GM18951 (cell line): ENCODE data around the gene DCP1B.

Source experiments
- POLR2A ChIP-seq: IDR thresholded peaks from 4 replicates; pipeline ENCODE4 v1.6.1; 2011; ENCODE audit warnings: mild to moderate bottlenecking; ENCODE audit not compliant: insufficient read length, insufficient read depth; ENCODE audit errors: extremely low read depth
- in situ Hi-C: fragments of 300-500 bp; cut with MboI; formaldehyde crosslinking; loops from one replicate; pipeline ENCODE4 v1.12.0; 2022; ENCODE audit warnings: low sequenced_read_pairs, mixed read lengths, inconsistent platforms; ENCODE audit not compliant: unreplicated experiment

Gene DCP1B

DNA sequence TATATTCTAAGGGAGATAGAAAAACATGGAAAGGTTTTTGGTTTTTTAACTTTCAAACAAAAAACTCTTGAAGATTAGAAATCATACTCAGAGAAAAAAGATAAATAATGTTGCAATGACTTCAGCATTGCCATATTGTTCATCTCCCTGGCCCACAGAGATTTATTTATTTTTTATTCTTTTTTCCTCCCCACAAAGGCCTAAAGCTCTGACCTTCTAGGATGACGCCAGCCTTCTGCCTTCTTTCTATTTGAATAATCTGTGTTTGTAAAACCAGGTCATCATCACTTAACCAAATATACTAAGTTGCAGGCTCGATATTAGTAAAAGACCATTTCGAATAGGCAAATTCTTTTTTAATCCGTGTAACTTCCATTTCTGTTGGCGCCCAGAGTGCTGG, 4.4 kb upstream of the DCP1B start:
- in situ Hi-C loops = no loop called here
- TF ChIP-seq POLR2A = no peak

DNA sequence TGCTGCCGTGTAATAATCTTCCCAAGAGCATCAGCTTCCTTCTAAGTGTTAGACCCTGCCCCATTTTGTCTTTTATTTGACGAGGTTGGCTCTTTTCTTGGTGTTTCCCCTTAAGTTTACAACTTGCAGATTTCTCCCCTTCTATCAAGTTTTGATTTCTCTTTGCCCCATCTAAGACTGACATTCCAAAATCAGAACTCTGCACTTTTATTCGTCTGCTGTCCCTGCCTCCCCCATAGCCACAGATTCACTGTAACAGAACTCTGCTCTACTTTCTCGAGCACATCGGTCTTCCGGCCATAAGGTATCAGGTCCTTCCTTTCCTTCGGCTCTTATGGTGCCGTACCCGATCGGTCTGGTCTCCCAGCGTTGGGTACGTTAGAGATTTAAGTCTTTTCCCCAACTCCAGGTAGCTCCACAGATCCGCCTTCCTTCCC, 563 bp downstream of the DCP1B start:
- in situ Hi-C loops = no loop called here
- no peak for TF ChIP-seq POLR2A

DNA sequence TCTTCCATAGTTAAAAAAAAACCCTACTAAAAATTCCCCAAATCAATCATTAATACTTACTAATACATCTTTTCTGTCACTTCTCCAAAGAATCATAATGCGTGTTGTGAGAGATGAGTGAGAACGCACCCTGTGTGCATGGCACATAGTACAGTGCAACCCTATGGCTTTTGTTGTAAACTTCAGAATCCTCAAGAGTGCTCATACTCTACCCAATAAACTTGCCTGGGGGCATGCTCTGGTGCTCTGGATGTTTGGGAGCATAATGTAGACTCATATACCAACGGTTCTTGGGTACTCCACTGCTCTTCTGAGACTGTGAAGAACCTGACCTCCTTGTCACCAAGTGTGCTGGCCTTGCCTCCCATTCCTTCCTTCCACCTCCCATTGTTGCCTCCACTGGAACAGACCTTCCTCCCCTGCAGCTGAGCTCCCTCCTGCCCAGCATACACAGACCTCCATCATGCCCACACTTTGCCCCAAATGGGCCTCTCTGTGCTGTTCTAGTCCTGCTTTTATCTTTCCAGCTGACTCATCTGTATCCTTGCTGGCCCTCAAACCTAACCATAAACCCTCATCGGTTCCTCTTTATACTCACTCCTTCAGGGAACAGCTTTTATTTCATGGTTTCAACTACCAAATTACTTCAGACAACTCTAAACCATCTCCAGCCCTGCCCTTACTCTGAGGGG, 8.9 kb downstream of the DCP1B start:
- no peak for TF ChIP-seq POLR2A

DNA sequence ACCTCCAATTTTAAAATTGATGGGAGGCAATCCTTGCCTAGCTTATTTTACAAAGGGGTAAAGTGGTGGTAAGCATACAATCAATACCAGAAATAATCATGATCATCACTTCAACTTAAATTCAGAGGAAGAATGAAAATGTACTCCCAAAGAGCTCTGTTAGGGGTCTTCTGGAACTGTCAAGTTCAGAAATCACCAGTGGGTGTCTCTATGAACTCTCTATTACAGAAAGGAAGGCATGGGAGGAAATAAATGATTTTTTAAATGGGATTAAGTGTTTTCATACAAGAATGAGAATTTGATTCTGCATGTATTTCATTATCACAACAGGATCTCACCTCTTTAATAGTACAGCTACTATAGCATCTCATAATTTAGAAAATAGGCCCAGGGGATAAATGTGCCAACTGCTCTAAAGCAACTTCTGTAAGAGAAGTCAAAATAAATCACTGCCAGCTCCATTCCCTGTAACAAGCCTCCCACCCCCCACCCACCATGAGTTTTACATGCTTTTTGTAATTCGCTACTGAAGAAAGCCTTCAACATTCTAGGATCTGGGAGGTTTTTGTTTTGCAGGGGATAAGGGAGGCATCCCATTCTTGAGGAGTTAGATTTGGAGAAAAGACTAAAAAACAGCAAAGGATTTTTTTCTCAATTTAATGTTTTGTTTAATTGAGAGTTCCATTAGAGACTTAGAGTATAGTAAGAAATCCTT, 9.7 kb downstream of the DCP1B start:
- in situ Hi-C loops = no loop called here
- no peak for TF ChIP-seq POLR2A

More for the DNA sequence above, 8.9 kb downstream of the DCP1B start:
- in situ Hi-C loops = no loop called here

DNA sequence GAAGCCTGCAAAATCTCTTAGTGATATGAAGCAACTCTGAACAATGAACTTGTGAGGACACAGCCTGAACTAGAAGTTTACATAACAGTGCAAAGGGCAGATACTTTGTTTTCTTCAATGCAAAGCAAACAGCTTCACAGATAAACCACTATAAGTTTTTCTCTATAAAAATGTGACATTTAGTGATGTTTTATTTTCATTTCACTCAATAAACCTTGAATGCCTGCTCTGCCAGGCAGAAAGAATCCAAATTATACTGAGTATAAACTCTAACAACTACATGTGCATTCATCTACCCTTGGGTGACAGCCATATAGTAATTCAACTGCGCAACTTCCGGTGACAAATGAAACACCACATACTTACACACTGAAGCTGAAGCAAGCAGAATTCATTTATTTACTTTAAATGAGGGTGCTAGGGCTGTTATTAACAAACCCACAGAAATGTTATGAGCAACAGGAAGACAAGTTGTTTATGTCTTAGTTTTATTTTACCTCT, 10.3 kb downstream of the DCP1B start:
- in situ Hi-C loops = no loop called here
- TF ChIP-seq POLR2A = no peak

DNA sequence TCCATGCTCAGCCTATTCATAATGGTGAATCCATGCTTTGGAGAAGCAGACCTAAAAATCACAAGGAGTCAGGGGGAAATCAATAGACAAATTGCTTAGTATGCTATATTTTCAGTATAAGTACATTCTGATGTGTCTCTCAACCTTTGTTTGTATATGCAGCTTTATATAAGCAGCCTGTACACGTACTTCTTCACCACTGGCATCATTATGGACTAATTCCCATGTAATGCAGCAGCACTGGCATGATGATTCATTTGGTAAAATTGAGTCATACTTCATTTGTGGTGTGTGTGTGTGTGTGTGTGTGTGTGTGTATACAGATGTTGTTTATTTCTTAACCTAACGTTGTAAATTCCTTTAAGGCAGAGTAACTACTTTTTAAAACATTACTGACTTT, 10.9 kb downstream of the DCP1B start:
- no peak for TF ChIP-seq POLR2A

DNA sequence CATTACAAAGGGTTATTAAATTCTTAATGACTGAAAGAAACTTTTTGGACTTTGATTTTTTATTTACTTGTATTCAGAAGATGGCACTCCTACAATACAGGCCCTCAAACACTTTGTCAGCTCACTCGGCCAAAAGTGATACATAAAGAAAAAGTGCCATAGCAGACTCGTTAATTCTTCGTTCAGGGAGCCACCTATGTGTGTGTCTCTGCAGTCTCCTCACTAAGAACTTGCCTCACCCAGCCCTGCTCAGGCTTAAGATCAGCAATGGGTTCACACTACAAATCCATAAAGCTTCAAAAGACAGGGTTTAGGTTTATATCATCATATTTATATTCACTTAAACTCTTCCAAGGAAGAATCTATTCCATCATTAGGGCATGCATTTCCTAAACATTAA, 11.5 kb downstream of the DCP1B start:
- TF ChIP-seq POLR2A = no peak
- in situ Hi-C loops = no loop called here

More for the DNA sequence above, 10.9 kb downstream of the DCP1B start:
- in situ Hi-C loops = no loop called here

DNA sequence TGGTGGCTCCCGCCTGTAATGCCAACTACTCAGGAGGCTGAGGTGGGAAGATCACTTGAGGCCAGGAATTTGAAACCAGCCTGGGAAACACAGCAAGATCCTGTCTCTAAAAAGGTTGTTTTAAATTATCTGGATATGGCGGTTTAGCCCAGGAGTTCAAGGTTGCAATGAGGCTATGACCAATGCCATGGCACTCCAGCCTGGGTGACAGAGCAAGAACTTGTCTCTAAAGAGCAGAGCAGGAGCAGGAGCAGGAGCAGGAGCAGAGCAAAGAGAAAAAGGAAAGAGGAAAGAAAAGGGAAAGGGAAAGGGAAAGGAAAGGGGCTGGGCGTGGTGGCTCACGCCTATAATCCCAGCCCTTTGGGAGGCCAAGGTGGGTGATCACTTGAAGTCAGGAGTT, 15.1 kb downstream of the DCP1B start:
- no peak for TF ChIP-seq POLR2A
- in situ Hi-C loops = no loop called here

DNA sequence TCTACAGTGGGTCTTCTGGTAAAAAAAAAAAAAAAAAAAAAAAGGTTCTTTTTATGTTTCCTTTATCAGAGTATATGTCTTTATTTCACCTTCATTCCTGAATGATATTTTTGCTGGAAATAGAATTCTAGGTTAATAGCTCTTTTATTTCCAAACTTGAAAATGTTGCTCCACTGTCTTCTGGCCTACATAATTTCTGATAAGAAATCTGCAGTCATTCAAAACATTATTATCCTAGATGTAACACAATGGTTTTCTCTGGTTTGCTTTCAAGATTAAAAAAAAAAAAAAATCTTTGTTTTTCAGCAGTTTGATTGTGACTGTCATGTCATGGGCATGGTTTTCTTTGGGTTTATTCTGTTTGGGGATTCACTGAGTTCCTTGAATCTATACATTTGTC, 19.5 kb downstream of the DCP1B start:
- in situ Hi-C loops = no loop called here
- no peak for TF ChIP-seq POLR2A

DNA sequence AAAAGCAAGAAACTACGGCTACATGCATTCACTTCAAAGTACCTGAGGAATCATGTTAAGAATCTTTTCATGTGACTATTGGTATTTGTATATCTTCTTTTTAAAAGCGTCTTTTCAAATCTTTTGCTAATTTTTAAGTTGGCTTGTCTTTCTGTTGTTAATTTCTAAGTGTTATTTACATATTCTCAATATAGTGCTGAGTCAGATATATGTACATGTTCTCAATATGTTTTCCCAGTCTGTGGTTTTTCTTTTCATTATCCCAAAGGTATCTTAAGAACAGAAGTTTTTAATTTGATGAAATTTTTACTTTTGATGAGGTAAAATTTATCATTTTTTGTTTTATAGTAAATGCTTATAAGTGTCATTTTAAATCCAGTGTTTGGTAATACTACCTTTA, 24.0 kb downstream of the DCP1B start:
- in situ Hi-C loops = no loop called here
- TF ChIP-seq POLR2A = no peak

DNA sequence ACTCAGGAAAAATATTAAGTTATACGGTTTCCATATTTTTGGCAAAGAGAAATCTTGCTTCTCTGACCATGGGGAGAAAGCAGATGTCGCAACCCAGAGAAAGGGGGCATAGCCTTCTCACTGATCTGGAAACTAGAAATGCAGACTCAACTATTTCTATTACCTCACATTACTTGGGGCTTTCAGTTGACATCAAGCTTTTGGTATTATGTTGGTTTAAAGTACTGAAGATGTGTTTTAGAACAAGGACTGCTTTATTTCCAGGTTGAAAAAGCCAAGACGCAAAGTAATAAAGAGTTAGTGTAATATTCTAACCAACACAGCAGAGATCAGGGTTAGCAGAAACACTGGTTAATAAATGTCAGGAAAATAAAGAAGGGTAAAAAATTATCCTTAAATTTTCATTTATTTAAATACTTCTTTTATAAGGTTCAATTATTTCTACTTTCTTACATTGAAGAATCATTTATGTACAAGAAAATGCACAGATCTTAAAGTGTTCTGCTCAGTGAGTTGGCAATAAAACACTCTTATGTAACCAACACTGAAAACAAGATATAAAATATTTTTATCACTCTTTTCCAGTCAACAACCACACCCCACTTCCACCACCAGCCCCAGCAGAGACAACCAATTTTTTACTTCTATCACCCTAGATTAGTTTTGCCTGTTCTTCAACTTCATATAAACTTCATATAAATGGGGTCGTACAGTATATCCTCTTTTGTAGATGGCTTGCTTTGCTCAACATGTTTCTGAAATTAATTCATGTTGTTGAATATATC, 26.0 kb downstream of the DCP1B start:
- in situ Hi-C loops = no loop called here
- TF ChIP-seq POLR2A = no peak

DNA sequence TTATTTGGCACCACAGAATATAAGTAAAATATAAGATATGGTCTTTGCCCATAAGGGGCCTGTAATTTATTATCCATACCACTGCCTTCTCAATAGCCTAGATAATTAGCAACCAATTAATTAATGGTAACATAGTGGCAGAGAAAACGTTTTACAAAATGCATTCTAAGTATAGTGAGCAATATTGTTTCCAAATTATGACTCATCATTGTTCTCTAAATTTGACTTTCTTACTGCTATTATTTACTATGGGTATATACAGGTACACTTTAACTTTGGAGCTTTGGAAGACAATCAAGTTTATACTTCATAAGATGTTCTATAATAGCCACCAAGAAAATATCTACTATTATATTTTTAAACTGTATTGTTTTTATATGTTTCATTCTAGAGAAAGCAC, 26.7 kb downstream of the DCP1B start:
- TF ChIP-seq POLR2A = no peak
- in situ Hi-C loops = no loop called here

DNA sequence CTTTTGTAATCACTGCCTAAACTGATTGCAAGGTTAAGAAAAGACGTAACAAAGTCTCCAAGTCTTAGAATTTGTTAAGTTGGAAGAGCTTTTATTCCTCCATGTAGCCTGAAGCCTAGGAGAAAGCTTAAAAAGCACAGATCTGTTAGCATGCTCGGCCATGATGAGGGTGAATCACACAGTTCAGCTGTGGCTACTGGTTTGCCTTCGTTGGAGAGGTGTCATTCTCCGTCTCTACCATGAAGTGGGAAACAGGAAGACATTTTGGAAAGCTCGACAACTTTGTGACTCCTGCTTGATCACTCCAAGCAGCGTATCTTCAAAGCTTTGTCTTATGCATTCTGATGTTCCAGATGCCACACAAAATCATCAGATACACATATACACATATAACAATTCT, 27.1 kb downstream of the DCP1B start:
- no peak for TF ChIP-seq POLR2A
- in situ Hi-C loops = no loop called here
